Stomach (tissue), 9 donors: ENCODE data around the gene SPTLC2. TPM values are rescaled to one million over a fixed set of nuclear protein-coding genes. Genes with fewer than 3 reads are reported as not detected.

Experiments used
- DNase-seq, 2 donors: peaks; one replicate each; pipeline versions ENCODE4 v3.0.0 to v3.0.0-alpha.2; 2013 to 2019
- H3K27ac ChIP-seq, 5 donors: fragments of 200-600 bp in 4 of 5; sonication (generic) in 4 of 5; one replicate each; pipeline ENCODE4 v1.5.1; 2013 to 2019; ENCODE audit warnings: mild to moderate bottlenecking in 1 of 5, moderate library complexity in 1 of 5
- H3K27me3 ChIP-seq, 3 donors: fragments of 200-600 bp; sonication (generic); one replicate each; pipeline ENCODE4 v1.5.1; 2017 to 2019; ENCODE audit warnings: mixed run types in 1 of 3
- H3K36me3 ChIP-seq, 4 donors: fragments of 200-600 bp; sonication (generic); 1 replicate in 3 of 4; 2 replicates in 1 of 4; pipeline ENCODE4 v1.5.1; 2016 to 2019
- H3K4me1 ChIP-seq, 4 donors: fragments of 200-600 bp; sonication (generic); one replicate each; pipeline ENCODE4 v1.5.1; 2016 to 2019
- H3K4me3 ChIP-seq, 4 donors: fragments of 200-600 bp; sonication (generic) in 3 of 4; one replicate each; pipeline ENCODE4 v1.5.1; 2016 to 2019; ENCODE audit warnings: mild to moderate bottlenecking in 1 of 4
- H3K9me3 ChIP-seq, 4 donors: fragments of 200-600 bp; sonication (generic); one replicate each; pipeline ENCODE4 v1.5.1; 2016 to 2019
- EP300 ChIP-seq: sonication (generic); formaldehyde crosslinking; IDR thresholded peaks from one replicate; pipeline ENCODE4 v1.6.1; 2017; ENCODE audit warnings: antibody characterized with exemption
- POLR2A ChIP-seq, 4 donors: fragments of 450-650 bp; IDR thresholded peaks; one replicate each; pipeline ENCODE4 v1.6.1; 2016; ENCODE audit warnings: antibody characterized with exemption in 4 of 4, control low read depth in 2 of 4, mild to moderate bottlenecking in 1 of 4, moderate library complexity in 1 of 4
- POLR2AphosphoS5 ChIP-seq, 3 donors: sonication (generic); formaldehyde crosslinking; IDR thresholded peaks; one replicate each; pipeline ENCODE4 v1.6.1; 2016; ENCODE audit warnings: antibody characterized with exemption in 3 of 3
- WGBS, 5 donors: extraction: QIAGEN DNeasy Blood & Tissue Kit in 3 of 5; methylation state at CpG; one replicate each; pipeline versions ENCODE4 v1.1.5 to v1.1.7; 2013 to 2018; 5-methylcytosine and 5-hydroxymethylcytosine counted together
- intact Hi-C: fragments of 100-400 bp; cut with DNase I; formaldehyde crosslinking; loops from one replicate; pipeline ENCODE4 v1.15.1; 2023; ENCODE audit warnings: low total_unique reads
- polyA plus RNA-seq, 3 donors: library from polyadenylated mRNA; stranded (reverse); fragments of 200-250 nt; gene quantifications; one replicate each; pipeline ENCODE4 v1.2.3, GENCODE V29; 2013
- total RNA-seq, 5 donors: library from RNA; depleted of rRNA; stranded (reverse); fragments of >200 nt; gene quantifications; one replicate each; pipeline versions ENCODE4 v1.1.0 to v1.2.3, GENCODE V29; 2014 to 2016
- TF ChIP-seq, protein P1 (sequence below), 7 experiments: fragments of 450-650 bp in 4 of 7; fragments of 200-600 bp in 3 of 7; sonication (generic) in 3 of 7; IDR thresholded peaks; one replicate each; pipeline ENCODE4 v1.5.1; 2016 to 2019; ENCODE audit warnings: antibody characterized with exemption in 7 of 7, control low read depth in 2 of 7, mild to moderate bottlenecking in 1 of 7
- donor health status: healthy with polysubstance abuse.
- donor health status: Bipolar disorder and iron deficiency.
- donor health status: healthy.

SPTLC2 gene
- total and polyA plus RNA-seq, 8 donors, result 3.4 to 97.5 (median 13.6) TPM

DNA sequence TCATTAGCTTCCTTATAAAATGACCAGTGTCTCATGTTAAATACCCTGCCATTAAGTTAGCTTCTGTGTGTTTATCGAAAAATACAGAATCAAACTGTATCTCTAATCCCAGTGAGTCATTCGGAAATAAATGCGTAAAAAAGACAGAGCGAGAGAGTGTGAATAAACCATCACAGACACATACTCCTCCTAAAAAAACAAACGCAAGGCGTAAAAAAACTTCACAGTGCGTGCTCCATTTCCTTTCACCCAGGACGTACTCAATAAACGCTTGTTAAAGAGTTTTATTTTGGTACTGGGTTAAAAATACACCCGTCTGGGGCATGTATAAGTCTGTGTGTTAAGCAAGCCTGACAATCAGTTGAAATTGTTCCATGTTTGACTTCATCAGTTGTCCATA, 59.0 kb downstream of the SPTLC2 start:
- H3K4me1 ChIP-seq, result peaks cover 0 to 6% (median 0%) of the 10 kb centered on the region in 4 donors
- WGBS, 5 donors, result 84 to 94% (median 90%) methylated on average over 10 of the region's 10 CpGs
- intact Hi-C loops, result no loop called here
- DNase-seq, result no peak
- TF ChIP-seq EP300 (no peak), POLR2AphosphoS5 (IDR thresholded peaks at IDR 0.05) (no peak), POLR2A (IDR thresholded peaks at IDR 0.05) (no peak)
- TF ChIP-seq, protein P1, sequence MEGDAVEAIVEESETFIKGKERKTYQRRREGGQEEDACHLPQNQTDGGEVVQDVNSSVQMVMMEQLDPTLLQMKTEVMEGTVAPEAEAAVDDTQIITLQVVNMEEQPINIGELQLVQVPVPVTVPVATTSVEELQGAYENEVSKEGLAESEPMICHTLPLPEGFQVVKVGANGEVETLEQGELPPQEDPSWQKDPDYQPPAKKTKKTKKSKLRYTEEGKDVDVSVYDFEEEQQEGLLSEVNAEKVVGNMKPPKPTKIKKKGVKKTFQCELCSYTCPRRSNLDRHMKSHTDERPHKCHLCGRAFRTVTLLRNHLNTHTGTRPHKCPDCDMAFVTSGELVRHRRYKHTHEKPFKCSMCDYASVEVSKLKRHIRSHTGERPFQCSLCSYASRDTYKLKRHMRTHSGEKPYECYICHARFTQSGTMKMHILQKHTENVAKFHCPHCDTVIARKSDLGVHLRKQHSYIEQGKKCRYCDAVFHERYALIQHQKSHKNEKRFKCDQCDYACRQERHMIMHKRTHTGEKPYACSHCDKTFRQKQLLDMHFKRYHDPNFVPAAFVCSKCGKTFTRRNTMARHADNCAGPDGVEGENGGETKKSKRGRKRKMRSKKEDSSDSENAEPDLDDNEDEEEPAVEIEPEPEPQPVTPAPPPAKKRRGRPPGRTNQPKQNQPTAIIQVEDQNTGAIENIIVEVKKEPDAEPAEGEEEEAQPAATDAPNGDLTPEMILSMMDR (IDR thresholded peaks at IDR 0.05), result no peak
- no peak overlapping the region for H3K27ac ChIP-seq
- H3K36me3 ChIP-seq, result peaks cover 31 to 98% (median 94%) of the 10 kb centered on the region in 4 donors
- no peaks in the 10 kb centered on the region for H3K27me3 ChIP-seq
- H3K4me3 ChIP-seq, result no peak overlapping the region
- no peaks in the 10 kb centered on the region for H3K9me3 ChIP-seq

DNA sequence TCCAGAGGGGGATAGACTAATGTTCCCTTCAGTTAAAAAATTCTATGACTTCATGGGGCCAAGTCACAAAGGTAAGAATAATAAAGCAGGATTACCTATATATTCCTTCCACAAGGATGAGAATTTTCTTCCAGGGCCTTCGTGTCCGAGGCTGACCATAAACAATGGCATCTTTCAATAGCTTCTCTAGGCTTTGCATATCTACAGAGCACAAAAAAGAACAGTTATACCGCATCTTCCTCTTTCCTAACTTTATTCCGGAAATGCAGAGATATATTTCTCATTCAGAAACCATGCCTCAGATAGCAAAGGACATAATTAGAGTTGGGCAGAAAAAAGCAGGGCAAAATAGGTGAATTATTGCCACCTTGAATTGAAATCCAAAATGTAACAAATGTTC, 59.5 kb downstream of the SPTLC2 start:
- H3K9me3 ChIP-seq, result no peaks in the 10 kb centered on the region
- no peak overlapping the region for H3K4me3 ChIP-seq
- intact Hi-C loops, result no loop called here
- H3K27me3 ChIP-seq, result no peaks in the 10 kb centered on the region
- no peak for DNase-seq
- H3K36me3 ChIP-seq, result peaks cover 31 to 98% (median 94%) of the 10 kb centered on the region in 4 donors
- H3K4me1 ChIP-seq, result peaks cover 0 to 6% (median 0%) of the 10 kb centered on the region in 4 donors
- TF ChIP-seq POLR2AphosphoS5 (IDR thresholded peaks at IDR 0.05) (no peak), POLR2A (IDR thresholded peaks at IDR 0.05) (no peak), EP300 (no peak)
- TF ChIP-seq, protein P1 (IDR thresholded peaks at IDR 0.05), result no peak
- WGBS, 5 donors, result 65 to 80% (median 78%) methylated on average over 4 of the region's 4 CpGs
- no peak overlapping the region for H3K27ac ChIP-seq

DNA sequence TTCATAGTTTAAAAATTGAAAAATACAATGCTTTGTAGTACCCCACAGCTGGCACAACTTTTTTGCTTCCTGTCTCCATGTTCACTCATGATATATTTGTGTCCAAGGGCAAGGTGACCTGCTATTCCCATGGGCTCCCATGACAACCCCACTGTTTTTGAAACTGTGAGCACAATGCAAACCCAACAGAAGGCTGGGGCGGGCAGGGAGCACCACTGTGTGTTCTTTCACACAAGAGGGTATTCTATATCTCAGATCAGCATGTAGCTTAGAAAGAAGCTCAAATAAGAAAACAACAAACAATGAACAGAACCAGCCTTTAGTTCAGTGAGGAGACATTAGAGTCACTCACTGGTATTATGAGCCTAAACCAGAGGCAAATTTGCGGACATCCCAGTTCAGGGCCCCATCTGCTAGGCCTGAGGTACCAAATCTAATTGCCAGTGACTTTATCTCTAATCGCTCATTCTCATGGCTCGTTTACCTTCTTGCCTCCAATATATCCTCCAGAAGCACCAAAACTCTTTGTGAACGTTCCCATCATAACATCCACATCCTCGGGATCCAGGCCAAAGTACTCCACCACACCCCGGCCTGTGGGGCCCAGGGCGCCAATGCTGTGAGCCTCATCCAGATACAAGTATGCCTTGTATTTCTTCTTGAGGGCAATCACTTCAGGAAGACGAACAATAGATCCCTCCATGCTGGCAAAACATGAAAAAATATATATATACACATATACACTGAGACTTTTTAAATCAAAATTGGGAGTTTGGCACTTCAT, 61.4 kb downstream of the SPTLC2 start:
- TF ChIP-seq, protein P1 (IDR thresholded peaks at IDR 0.05), result no peak
- TF ChIP-seq POLR2AphosphoS5 (IDR thresholded peaks at IDR 0.05) (no peak), POLR2A (IDR thresholded peaks at IDR 0.05) (no peak), EP300 (no peak)
- no peaks in the 10 kb centered on the region for H3K9me3 ChIP-seq
- intact Hi-C loops, result no loop called here
- peaks cover 0 to 6% (median 0%) of the 10 kb centered on the region in 4 donors for H3K4me1 ChIP-seq
- peak in 1 of 2 donors; percentile 43 for DNase-seq
- H3K27ac ChIP-seq, result peak overlapping the region in 1 of 5 donors; percentile 75
- 69 to 83% (median 71%) methylated on average over 9 of the region's 9 CpGs for WGBS, 5 donors
- H3K36me3 ChIP-seq, result peaks cover 31 to 96% (median 89%) of the 10 kb centered on the region in 4 donors
- no peak overlapping the region for H3K4me3 ChIP-seq
- H3K27me3 ChIP-seq, result no peaks in the 10 kb centered on the region

DNA sequence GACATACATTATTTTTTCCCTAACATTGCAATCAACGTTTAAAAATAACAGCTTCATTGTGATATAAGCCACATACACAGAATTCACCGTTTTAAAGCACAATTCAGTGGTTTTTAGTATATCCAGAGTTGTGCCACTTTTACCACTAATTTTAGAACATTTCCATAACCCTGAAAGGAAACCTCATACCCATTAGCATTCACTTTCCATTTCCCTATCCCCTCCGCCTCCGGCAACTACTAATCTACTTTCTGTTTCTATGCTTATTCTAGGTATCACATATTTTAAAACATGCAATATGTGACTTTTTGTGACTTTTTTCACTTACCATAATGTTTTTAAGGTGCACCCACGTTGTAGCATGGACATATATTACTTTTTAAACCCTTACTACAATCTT, 62.2 kb downstream of the SPTLC2 start:
- DNase-seq, result no peak
- peak overlapping the region in 1 of 5 donors; percentile 75 for H3K27ac ChIP-seq
- H3K36me3 ChIP-seq, result peaks cover 35 to 96% (median 90%) of the 10 kb centered on the region in 4 donors
- TF ChIP-seq, protein P1 (IDR thresholded peaks at IDR 0.05), result no peak
- no peak for TF ChIP-seq POLR2AphosphoS5 (IDR thresholded peaks at IDR 0.05)
- TF ChIP-seq EP300, result no peak
- TF ChIP-seq POLR2A (IDR thresholded peaks at IDR 0.05), result no peak
- intact Hi-C loops, result no loop called here
- H3K27me3 ChIP-seq, result no peaks in the 10 kb centered on the region
- H3K4me1 ChIP-seq, result peaks cover 0 to 6% (median 0%) of the 10 kb centered on the region in 4 donors
- 60 to 72% (median 70%) methylated on average over 5 of the region's 5 CpGs for WGBS, 5 donors
- no peaks in the 10 kb centered on the region for H3K9me3 ChIP-seq
- no peak overlapping the region for H3K4me3 ChIP-seq
